ENCODE data around the gene RAB5IF.

GRCh38 chr20:36614781-36615557, 9.4 kb downstream of the RAB5IF start:
- no peak for TF ChIP-seq REST (IDR thresholded peaks at IDR 0.05; ENCODE audit: insufficient read depth in 1 of 2, low read depth in 2 of 2, low read length in 2 of 2)
- TF ChIP-seq POLR2AphosphoS5 (IDR thresholded peaks at IDR 0.05; ENCODE audit: low read depth, low read length): no peak

Data from PFSK-1 (cell line).